HEK293 (cell line): Measurements from ENCODE around the gene PCBP3.

Experiments used
- CTCF ChIA-PET: fragments of 350-600 bp; formaldehyde crosslinking; extraction: SDS; loops from one replicate; lab custom pipeline; 2021; ENCODE audit warnings: antibody characterized with exemption; lab: Yijun Ruan, JAX
- POLR2A ChIA-PET: fragments of 300-600 bp; formaldehyde crosslinking; extraction: SDS; loops from one replicate; lab custom pipeline; 2020; ENCODE audit warnings: antibody characterized with exemption, inconsistent platforms; lab: Yijun Ruan, JAX
- H3K27ac ChIP-seq: fragments of 200-500 bp; sonication (Bioruptor generic); 2 replicates; pipeline ENCODE4 v1.5.1; 2014; ENCODE audit warnings: low read depth, low read length, control low read depth, inconsistent platforms; ENCODE audit errors: extremely low read depth
- H3K36me3 ChIP-seq, 2 experiments: fragments of 200-500 bp in 1 of 2; sonication (Bioruptor generic) in 1 of 2; 1 replicate in 1 of 2; 2 replicates in 1 of 2; pipeline ENCODE4 v1.5.1; 2014 to 2017; ENCODE audit warnings: inconsistent platforms in 2 of 2, low read length in 2 of 2; ENCODE audit not compliant: control insufficient read depth in 2 of 2, insufficient read depth in 1 of 2
- H3K4me1 ChIP-seq: fragments of 200-500 bp; sonication (Bioruptor generic); 2 replicates; pipeline ENCODE4 v1.5.1; 2014; ENCODE audit warnings: mild to moderate bottlenecking, low read length, inconsistent platforms; ENCODE audit not compliant: control insufficient read depth, insufficient read depth
- H3K4me3 ChIP-seq: 2 replicates; pipeline ENCODE4 v1.5.1; 2011; ENCODE audit warnings: low read depth, mild to moderate bottlenecking, control low read depth, low read length, moderate library complexity
- H3K9me3 ChIP-seq: fragments of 200-500 bp; sonication (Bioruptor generic); 2 replicates; pipeline ENCODE4 v1.5.1; 2014; ENCODE audit warnings: low read depth, low read length, inconsistent platforms; ENCODE audit not compliant: control insufficient read depth, insufficient read depth
- ATF2 ChIP-seq: fragments of 450-650 bp; formaldehyde crosslinking; IDR thresholded peaks from 2 replicates; pipeline ENCODE4 v1.5.1; 2016; ENCODE audit warnings: missing biosample characterization, missing genetic modification characterization, low read depth
- EGR2 ChIP-seq: fragments of 450-650 bp; formaldehyde crosslinking; IDR thresholded peaks from 2 replicates; pipeline ENCODE4 v1.5.1; 2016; ENCODE audit warnings: low read depth, missing biosample characterization, missing genetic modification characterization
- GFI1B ChIP-seq: fragments of 450-650 bp; formaldehyde crosslinking; IDR thresholded peaks from 2 replicates; pipeline ENCODE4 v1.5.1; 2016; ENCODE audit warnings: missing biosample characterization, missing genetic modification characterization
- INSM2 ChIP-seq: fragments of 450-650 bp; formaldehyde crosslinking; IDR thresholded peaks from 2 replicates; pipeline ENCODE4 v1.5.1; 2016; ENCODE audit warnings: missing biosample characterization, missing genetic modification characterization
- ZBTB10 ChIP-seq: fragments of 450-650 bp; formaldehyde crosslinking; IDR thresholded peaks from 2 replicates; pipeline ENCODE4 v1.5.1; 2016; ENCODE audit warnings: missing biosample characterization, missing genetic modification characterization
- ZFP69B ChIP-seq: fragments of 450-650 bp; formaldehyde crosslinking; IDR thresholded peaks from 2 replicates; pipeline ENCODE4 v1.5.1; 2016; ENCODE audit warnings: missing biosample characterization, missing genetic modification characterization
- ZNF132 ChIP-seq: fragments of 450-650 bp; formaldehyde crosslinking; IDR thresholded peaks from 2 replicates; pipeline ENCODE4 v1.5.1; 2017; ENCODE audit warnings: missing biosample characterization, missing genetic modification characterization, borderline replicate concordance
- ZNF146 ChIP-seq: fragments of 450-650 bp; formaldehyde crosslinking; IDR thresholded peaks from 2 replicates; pipeline ENCODE4 v1.5.1; 2016; ENCODE audit warnings: missing biosample characterization, missing genetic modification characterization
- ZNF19 ChIP-seq: fragments of 450-650 bp; formaldehyde crosslinking; IDR thresholded peaks from 2 replicates; pipeline ENCODE4; 2016; ENCODE audit warnings: missing biosample characterization, missing genetic modification characterization, low read depth
- ZNF211 ChIP-seq: fragments of 450-650 bp; formaldehyde crosslinking; IDR thresholded peaks from 2 replicates; pipeline ENCODE4 v1.5.1; 2016; ENCODE audit warnings: low read depth, missing biosample characterization, missing genetic modification characterization
- ZNF280D ChIP-seq: fragments of 450-650 bp; formaldehyde crosslinking; IDR thresholded peaks from 2 replicates; pipeline ENCODE4 v1.5.1; 2016; ENCODE audit warnings: missing biosample characterization, missing genetic modification characterization
- ZNF302 ChIP-seq: fragments of 450-650 bp; formaldehyde crosslinking; IDR thresholded peaks from 2 replicates; pipeline ENCODE4 v1.5.1; 2016; ENCODE audit warnings: missing biosample characterization, missing genetic modification characterization, low read depth
- ZNF311 ChIP-seq: fragments of 450-650 bp; formaldehyde crosslinking; IDR thresholded peaks from 2 replicates; pipeline ENCODE4 v1.5.1; 2017; ENCODE audit warnings: missing biosample characterization, missing genetic modification characterization, borderline replicate concordance
- ZNF354C ChIP-seq: fragments of 450-650 bp; formaldehyde crosslinking; IDR thresholded peaks from 2 replicates; pipeline ENCODE4 v1.5.1; 2016; ENCODE audit warnings: missing biosample characterization, missing genetic modification characterization, low read depth, borderline replicate concordance
- ZNF398 ChIP-seq: fragments of 450-650 bp; formaldehyde crosslinking; IDR thresholded peaks from 2 replicates; pipeline ENCODE4 v1.5.1; 2017; ENCODE audit warnings: missing biosample characterization, missing genetic modification characterization
- ZNF544 ChIP-seq: fragments of 450-650 bp; formaldehyde crosslinking; IDR thresholded peaks from 2 replicates; pipeline ENCODE4 v1.5.0; 2017; ENCODE audit warnings: missing biosample characterization, missing genetic modification characterization
- ZNF560 ChIP-seq: fragments of 450-650 bp; formaldehyde crosslinking; IDR thresholded peaks from 2 replicates; pipeline ENCODE4 v1.5.1; 2017; ENCODE audit warnings: missing biosample characterization, missing genetic modification characterization, borderline replicate concordance
- ZNF645 ChIP-seq: fragments of 450-650 bp; formaldehyde crosslinking; IDR thresholded peaks from 2 replicates; pipeline ENCODE4; 2016; ENCODE audit warnings: missing biosample characterization, missing genetic modification characterization
- ZNF701 ChIP-seq: fragments of 450-650 bp; formaldehyde crosslinking; IDR thresholded peaks from 2 replicates; pipeline ENCODE4 v1.5.1; 2016; ENCODE audit warnings: missing biosample characterization, missing genetic modification characterization
- ZNF777 ChIP-seq: fragments of 450-650 bp; formaldehyde crosslinking; IDR thresholded peaks from 2 replicates; pipeline ENCODE4 v1.5.1; 2017; ENCODE audit warnings: missing biosample characterization, missing genetic modification characterization, borderline replicate concordance
- ZNF791 ChIP-seq: fragments of 450-650 bp; formaldehyde crosslinking; IDR thresholded peaks from 2 replicates; pipeline ENCODE4 v1.5.1; 2016; ENCODE audit warnings: missing biosample characterization, missing genetic modification characterization

Gene PCBP3

GRCh38 chr21:45966791-45967394, 323.4 kb downstream of the PCBP3 start:
- no peaks in the 10 kb centered on the region for H3K4me1 ChIP-seq
- TF ChIP-seq ZBTB10 (tag by site-specific recombination) (no peak), ZNF791 (tag by site-specific recombination) (no peak), INSM2 (tag by site-specific recombination) (no peak), ZNF398 (no peak), ZNF211 (tag by site-specific recombination) (no peak), ATF2 (tag by site-specific recombination) (no peak), ZNF777 (no peak), ZNF311 (tag by site-specific recombination) (no peak), ZNF544 (tag by site-specific recombination) (no peak), ZFP69B (tag by site-specific recombination) (no peak), ZNF701 (no peak), ZNF560 (tag by site-specific recombination) (no peak)
- TF ChIP-seq, all 188 proteins: peak for 0
- H3K4me3 ChIP-seq: no peak overlapping the region
- CTCF ChIA-PET: interaction anchor here (0.5 to 1.1 kb wide), 4 partner anchors 8 to 234 kb away, joined by 3 to 5 read pairs (median 4); no protein-coding TSS in a partner anchor
- H3K9me3 ChIP-seq: no peaks in the 10 kb centered on the region; the same call in 1 of the 2 replicates
- POLR2A ChIA-PET: no interaction called here
- H3K36me3 ChIP-seq: no peaks in the 10 kb centered on the region
- no peak overlapping the region for H3K27ac ChIP-seq

- Histone ChIP-seq H3K36me3 (no peaks in the 10 kb centered on the region), H3K9me3 (no peaks in the 10 kb centered on the region), H3K27ac (no peak overlapping the region), H3K4me1 (peaks cover 18% of the 10 kb centered on the region), H3K4me3 (no peak overlapping the region)
- ChIA-PET CTCF (interaction anchor here (0.6 to 3.2 kb wide), 18 partner anchors 9 to 662 kb away, joined by 3 to 22 read pairs (median 4); partner anchors contain the start of gene MCM3AP), POLR2A (interaction anchor here (0.6 to 1.3 kb wide), 2 partner anchors 125 to 173 kb away, joined by 3 to 4 read pairs; no protein-coding TSS in a partner anchor)
- TF ChIP-seq ZNF132: no peak
- no peak for TF ChIP-seq ZNF645 (tag by site-specific recombination)
- TF ChIP-seq ZNF280D (tag by site-specific recombination): no peak
- no peak for TF ChIP-seq EGR2
- TF ChIP-seq ZNF146 (tag by site-specific recombination): no peak
- no peak for TF ChIP-seq GFI1B
- no peak for TF ChIP-seq ZNF302 (tag by site-specific recombination)
- TF ChIP-seq ZNF19 (tag by site-specific recombination): no peak
- no peak for TF ChIP-seq ZNF354C (tag by site-specific recombination)
Measured at GRCh38 chr21:45969921-45970673, 326.6 kb downstream of the PCBP3 start.
